ENCODE measurements around the gene HSPB1.
"Not testable (repeated sequence)": the region's sequence is repeated elsewhere in the genome, so short reads cannot be mapped to it uniquely, and the experiment has no call there.

The HSPB1 gene

DNA sequence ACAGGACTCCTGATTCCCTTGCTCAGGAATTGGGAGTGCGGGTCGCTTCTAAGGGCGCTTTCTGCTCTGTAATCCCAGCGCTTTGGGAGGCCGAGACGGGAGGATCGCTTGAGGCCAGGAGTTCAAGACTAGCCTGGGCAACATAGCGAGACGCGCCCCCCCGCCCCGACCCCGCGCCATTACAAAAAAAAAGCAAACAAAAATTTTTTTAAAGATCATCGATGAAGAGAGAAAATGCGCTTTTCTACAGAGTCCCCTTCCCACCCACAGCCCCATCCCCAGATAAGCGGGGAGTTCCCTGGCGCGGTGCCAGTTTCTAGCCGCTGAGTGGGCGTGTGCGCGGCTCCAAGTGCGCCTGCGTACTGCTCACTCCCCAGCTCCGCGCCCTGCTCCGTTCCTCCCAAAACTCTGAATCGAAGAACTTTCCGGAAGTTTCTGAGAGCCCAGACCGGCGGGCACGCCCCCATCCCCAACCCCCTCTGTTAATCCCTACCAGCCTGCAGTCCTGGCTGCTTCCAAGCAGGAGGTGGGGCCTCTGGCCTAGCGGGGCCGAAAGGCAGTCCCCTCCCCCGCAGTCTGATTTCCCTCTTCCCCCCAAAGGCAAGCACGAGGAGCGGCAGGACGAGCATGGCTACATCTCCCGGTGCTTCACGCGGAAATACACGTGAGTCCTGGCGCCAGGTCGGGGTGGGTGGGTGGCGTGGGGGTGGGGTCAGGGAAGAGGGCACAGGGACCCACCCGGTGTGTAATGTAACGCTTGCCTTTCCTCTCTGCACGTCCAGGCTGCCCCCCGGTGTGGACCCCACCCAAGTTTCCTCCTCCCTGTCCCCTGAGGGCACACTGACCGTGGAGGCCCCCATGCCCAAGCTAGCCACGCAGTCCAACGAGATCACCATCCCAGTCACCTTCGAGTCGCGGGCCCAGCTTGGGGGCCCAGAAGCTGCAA, 1.0 kb downstream of the HSPB1 start:
- peak in 3 of 4 experiments; percentile 57 to 62 (median 58) for DNase-seq (ENCODE audit: low read depth in 4 of 4, low spot score in 1 of 4)

DNA sequence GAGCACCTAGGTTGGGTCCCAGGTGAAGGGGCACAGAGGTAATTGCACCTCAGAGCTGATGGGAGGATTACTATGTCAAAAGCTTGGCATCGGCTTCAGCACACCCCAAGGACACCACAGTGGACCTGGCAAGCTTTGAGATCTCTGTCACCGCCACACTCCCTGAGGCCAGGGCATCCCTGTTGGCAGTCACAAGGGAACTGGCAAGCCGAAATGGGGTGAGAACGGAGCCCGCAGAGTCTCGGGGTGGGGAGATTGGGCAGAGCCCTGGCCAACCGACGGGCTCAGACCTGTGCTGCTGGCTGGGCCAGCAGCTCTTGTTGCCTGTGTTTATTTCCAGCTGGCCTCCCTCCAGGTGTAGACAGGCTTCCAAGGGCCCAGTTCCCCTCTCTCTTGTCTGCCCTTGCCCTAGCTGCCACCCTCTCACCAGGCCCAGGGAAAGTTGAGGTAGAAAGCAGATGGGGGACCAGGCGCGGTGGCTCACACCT, 2.5 kb downstream of the HSPB1 start:
- DNase-seq (ENCODE audit: low read depth in 4 of 4, low spot score in 1 of 4) = no peak

DNA sequence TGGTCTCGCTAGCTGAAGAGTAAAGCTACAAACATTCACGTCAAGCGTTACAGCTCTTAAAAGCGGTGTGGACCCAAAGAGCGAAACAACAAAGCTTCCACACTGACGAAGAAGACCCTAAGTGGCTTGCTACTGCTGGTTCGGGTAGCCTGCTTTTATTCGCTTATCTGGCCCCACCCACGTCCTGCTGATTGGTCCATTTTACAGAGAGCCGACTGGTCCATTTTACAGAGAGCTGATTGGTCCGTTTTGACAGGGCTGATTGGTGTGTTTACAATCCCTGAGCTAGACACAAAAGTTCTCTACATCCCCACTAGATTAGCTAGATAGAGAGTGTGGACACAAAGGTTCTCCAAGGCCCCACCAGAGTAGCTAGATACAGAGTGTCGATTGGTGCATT, 6.4 kb downstream of the HSPB1 start:
- not testable (repeated sequence) for DNase-seq (ENCODE audit: low read depth in 4 of 4, low spot score in 1 of 4)

DNA sequence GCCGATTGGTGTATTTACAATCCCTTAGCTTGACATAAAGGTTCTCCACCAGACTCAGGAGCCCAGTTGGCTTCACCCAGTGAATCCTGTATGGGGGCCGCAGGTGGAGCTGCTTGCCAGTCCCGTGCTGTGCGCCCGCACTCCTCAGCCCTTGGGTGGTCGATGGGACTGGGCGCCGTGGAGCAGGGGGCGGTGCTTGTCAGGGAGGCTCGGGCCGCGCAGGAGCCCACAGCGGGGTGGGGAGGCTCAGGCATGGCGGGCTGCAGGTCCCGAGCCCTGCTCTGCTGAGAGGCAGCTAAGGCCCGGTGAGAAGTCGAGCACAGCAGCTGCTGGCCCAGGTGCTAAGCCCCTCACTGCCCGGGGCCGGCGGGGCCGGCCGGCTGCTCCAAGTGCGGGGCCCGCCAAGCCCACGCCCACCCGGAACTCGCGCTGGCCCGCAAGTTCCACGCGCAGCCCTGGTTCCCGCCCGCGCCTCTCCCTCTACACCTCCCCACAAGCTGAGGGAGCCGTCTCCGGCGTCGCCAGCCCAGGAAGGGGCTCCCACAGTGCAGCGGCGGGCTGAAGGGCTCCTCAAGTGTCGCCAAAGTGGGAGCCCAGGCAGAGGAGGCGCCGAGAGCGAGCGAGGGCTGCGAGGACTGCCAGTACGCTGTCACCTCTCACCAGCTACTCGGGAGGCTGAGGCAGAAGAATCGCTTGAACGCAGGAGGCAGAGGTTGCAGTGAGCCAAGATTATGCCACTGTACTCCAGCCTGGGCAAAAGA, 7.0 kb downstream of the HSPB1 start:
- DNase-seq (ENCODE audit: low read depth in 4 of 4, low spot score in 1 of 4) = not testable (repeated sequence)

DNA sequence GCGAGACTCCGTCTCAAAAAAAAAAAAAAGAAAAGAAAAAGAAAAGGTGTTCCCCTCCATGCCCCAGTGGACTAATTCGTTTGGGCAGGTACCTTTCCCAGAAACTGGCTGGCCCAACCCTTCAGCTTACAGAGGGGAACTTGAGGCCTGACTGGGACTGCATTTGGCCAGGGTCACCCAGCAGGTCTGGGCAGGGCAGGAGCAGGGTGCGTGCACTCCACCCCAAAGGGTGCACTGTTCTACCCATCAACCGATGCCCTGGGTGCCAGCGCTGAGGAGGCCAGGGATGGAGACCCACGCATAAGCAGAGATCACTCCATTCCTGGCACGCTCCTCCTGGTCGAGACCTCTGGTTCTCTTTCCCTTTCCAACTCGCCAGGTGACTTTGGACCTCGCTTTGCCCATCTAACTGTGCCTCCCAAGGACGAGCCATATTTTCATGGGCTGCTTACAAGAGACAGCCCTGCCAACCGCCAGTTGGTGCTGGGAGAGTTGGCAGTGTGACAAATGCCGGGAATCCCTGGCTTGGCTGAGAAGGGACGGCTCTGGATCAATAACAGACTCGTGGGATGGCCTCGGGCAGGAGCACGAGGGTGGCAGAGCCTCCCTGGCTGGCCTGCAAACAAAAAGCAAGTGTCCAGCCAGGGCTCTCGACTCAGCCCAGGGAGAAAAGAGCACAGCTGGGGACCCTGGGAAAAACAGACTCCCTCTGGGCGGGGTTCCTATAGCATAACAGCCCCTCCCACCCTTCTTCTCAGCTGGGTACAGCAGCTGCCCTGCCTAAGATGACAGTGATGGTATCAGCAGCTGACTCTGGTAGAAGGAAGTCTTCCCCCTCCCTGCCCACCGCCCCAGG, 7.9 kb downstream of the HSPB1 start:
- no peak for DNase-seq (ENCODE audit: low read depth in 4 of 4, low spot score in 1 of 4)

DNA sequence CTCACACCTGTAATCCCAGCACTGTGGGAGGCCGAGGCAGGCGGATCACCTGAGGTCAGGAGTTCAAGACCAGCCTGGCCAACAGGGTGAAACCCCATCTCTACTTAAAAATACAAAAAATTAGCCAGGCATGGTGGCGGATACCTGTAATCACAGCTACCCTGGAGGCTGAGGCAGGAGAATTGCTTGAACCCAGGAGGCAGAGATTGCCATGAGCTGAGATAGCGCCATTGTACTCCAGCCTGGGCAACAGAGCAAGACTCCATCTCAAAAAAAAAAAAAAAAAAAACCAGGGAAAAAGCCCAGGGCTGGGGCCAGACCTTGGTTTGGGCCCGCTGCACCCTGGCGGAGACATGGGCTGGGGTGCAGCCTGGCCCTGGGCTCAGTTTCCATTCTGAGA, 9.4 kb downstream of the HSPB1 start:
- not testable (repeated sequence) for DNase-seq (ENCODE audit: low read depth in 4 of 4, low spot score in 1 of 4)

DNA sequence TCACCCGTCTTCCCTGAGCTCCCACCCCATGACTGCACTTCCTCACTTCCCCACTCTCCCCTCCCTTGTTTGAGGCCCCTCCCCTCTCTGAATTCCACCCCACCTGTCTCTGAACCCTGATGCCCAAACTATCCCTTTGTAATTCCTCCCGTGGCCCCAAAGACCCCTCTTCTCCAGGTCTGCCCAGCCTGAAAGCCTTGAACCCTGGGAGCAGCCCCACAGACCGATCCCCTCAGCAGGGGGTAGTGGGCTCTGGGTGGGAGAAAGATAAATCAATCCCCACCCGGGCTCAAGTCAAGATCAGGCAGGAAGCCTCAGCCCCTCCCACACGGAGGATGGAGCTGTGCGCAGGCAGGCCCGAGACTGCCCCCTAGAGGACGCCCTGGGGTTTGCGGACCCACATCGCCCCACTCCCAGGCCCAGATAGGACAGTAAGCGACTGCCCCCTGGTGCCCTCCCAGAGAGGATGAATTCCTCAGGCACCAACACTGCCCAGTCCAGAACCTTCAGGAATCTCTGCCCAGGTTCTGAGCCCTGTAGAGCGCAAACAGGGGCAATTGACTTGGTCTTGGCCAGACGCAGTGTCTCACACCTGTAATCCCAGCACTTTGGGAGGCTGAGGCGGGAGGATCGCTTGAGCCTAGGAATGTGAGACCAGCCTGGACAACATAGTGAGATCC, 11.7 kb downstream of the HSPB1 start:
- DNase-seq (ENCODE audit: low read depth in 4 of 4, low spot score in 1 of 4) = peak; percentile 93 to 97 (median 95)

DNA sequence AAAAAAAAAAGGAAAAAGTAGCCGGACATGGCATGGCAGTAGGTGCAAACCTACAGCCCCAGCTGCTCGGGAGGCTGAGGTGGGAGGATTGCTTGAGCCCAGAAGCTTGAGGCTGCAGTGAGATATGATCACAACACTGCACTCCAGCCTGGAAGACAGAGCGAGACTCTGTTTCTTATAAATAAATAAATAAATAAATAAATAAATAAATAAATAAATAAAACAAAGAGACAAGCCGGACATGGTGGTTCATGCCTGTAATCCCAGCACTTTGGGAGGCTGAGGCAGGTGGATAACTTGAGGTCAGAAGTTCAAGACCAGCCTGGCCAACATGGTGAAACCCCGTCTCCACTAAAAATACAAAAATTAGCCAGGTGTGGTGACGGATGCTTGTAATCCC, 12.3 kb downstream of the HSPB1 start:
- DNase-seq (ENCODE audit: low read depth in 4 of 4, low spot score in 1 of 4) = not testable (repeated sequence)

DNA sequence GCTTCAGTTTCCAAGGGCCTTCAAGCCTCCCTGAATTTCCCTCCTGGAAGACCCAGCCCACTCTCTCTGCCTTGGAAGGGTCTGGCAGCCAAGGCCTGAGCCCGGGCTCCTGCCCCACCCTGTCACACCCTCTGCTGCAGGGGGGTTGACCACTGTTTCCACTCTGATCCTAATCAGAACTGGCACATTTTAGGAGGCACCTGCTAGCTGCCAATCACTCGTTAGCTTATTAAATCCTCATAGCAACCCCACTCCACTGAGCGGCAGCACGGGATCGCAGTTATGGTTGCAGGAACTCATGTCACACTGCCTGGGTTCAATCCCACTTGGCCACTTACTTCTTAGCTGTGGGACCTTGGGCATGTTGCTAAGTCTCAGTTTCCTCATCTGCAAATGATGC, 12.9 kb downstream of the HSPB1 start:
- DNase-seq (ENCODE audit: low read depth in 4 of 4, low spot score in 1 of 4) = no peak

DNA sequence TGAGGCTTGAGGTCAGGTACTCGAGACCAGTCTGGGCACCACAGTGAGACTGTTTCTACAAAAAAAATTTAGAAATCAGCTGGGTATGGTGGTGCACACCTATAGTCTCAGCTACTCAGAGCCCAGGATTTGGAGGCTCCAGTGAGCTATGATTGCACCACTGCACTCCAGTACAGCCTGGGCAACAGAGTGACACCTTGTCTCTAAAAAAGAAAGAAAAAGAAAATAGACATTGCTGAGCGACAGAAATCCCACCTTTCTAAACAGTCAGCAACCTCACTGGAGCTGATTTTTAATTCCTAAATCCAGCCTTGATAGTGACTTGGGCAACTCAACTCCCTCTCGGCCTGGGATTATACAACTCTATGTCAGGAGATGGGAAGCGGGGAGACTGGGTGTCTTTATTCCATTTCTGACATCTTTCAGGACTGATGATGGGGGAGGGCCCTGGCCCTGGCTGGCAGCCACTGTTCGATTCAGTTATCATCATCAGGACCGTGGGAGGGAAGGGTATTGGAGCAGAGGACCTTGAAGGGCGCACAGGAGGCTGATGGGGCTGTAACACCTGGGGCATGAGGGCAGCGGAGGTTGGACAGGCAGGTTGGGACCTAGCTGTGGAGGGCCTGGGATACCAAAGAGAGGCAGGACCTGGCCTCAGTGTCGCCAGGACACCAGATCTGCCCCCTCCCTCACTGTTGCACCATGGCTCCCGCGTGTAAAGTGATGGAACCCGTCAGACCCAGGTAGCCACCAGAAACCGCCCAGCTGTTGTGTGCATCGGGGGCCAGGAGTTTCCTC, 14.7 kb downstream of the HSPB1 start:
- no peak for DNase-seq (ENCODE audit: low read depth in 4 of 4, low spot score in 1 of 4)

DNA sequence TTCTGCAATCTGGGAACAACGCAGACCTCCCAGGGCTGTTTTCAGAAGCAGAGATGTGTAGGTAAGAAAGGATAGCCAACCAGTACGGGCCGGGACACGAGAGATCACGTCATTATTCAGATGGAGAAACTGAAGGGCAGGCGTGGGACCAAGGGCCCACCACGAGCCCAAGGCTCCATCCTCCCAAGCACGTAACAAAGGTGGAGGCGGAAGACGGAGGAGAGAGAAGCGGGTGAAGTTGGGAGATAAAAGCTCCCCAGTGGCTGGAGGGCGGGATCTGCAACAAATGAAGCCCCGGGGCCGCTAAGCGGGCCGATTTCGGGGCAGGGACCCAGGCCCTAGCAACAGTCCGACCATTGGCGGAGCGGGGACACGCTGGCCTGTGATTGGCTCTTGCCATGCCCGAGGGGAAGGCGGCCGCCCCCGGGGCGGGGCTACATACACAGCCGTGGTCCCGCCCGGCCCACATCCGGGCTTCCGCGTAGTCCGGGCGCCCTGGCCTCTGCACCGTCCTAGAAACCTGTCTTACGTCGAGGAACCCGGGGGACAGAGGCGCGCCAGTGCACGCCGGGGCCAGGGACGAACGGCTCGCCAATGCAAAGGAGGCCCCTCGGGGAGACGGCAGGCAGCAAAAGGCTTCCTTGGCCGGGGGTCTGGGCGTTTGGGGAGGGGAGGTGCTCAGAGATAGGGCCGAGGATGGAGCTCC, 15.5 kb downstream of the HSPB1 start:
- peak; percentile 77 to 95 (median 86) for DNase-seq (ENCODE audit: low read depth in 4 of 4, low spot score in 1 of 4)

DNA sequence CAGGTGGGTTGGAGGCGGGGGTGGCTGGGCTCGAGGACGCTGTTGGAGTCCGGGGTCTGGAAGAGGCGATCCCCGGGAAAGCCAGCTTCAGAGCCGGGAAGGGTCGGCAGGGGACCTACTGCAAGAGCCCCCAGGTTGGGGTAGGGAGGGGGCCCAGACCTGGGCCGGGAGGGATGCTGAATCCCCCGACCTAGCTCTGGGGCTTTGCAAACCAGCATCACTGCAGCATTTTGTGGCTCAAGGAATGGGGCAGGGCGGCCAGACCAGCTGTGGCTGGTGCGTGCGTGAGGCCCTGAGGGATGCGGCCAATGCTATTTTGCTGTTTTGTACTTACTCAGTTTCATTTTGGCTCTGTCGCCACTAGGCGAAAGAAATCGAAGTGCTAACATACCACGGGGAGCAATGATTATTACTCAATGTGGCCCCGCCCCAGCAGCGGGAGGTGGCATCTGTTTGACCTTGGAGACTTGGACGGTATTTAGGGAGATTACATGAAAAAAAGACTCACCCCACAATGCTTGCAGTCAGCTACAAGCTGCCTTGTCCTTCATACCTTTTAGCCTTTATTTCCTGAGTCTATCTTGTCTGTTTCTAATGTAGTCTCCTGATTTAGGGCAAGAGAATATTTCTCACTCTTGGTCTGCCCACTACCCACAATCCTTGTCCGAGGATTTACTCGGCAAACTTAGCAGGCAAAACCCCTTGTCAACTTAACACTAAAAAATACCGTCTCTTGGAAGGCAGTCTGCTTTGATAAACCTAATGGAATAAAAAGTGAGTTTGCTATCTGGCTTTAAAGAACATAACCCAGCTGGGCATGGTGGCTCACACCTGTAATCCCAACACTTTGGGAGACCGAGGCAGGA, 16.2 kb downstream of the HSPB1 start:
- DNase-seq (ENCODE audit: low read depth in 4 of 4, low spot score in 1 of 4) = peak in 2 of 4 experiments; percentile 23 to 62

DNA sequence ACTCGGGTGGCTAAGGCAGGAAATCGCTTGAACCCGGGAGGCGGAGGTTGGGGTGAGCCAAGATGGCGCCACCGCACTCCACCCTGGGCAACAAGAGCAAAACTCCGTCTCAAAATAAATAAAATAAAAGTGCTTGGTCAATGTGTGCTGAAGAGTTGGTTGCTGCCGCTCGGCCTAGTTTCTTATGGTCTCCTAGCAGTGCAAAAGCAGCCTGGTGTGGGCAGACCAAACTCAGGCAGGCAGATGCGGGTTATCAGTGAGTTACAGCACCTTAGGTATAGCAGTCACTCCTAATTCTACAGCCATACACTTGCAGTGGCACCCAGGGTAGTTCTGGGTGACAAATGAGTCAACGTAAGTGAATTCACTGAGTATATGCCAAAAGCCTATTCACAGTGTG, 22.6 kb downstream of the HSPB1 start:
- DNase-seq (ENCODE audit: low read depth in 4 of 4, low spot score in 1 of 4) = no peak

DNA sequence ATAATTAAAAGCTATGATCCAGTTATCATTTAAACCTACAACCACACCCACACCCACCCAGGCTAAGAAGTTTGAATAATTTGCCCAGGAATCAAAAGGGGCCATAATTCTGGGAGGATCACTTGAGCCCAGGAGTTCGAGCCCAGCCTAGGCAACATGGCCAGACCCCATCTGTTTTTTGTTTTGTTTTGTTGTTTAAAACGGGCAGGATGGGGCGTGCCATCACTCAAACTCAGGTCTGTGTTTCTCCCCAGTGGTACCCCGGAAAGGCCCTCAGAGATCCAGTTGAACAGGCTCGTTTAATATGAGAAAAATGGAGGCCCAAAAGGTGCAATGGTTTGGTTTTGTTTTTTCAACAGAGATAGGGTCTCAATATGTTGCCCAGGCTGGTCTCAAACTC, 23.3 kb downstream of the HSPB1 start:
- DNase-seq (ENCODE audit: low read depth in 4 of 4, low spot score in 1 of 4) = no peak

DNA sequence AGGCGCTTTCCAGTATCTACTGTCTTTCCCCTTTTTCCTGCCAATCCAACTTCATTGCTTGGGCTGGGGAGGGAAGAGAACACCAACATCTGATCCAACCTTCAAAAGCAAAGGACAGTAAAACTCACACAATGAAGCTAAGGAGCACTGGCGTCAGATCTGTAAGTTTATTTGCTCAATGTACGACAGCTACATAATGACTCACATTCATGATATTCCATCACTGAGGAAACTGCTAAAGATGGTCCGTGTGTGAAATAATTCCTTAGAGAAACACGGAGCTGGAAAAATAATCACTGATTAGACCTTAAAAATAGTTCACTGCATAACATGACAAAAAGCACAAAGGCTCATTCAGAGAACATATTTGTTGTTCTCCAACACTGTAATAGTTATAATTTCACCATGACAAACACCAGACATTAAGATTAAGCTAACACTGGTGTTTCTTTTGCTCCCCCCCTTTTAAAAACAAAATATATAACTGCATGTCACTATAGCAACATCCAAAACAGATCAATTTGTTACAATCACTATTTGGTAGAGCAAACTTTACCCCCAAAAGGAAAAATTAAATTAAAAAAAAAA, 24.3 kb downstream of the HSPB1 start:
- DNase-seq (ENCODE audit: low read depth in 4 of 4, low spot score in 1 of 4) = no peak

DNA sequence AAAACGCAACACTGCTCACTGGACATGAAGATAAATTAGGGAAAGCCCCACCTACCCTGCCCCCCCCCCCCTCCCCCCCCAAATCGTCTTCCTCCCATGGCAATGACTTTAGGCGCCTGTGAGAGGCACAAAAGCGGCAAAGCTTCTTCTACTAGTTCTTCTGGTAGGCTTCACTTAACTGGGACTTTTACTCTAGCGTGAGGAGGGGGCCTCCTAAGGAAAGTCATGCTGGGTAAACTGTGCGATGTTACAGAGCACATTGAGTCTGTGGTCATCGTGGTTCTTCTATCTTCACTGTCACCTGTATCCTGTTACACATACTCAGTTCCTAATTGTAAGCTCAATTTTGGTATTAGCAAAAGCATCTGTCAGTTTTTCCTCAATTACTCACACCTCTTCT, 25.1 kb downstream of the HSPB1 start:
- DNase-seq (ENCODE audit: low read depth in 4 of 4, low spot score in 1 of 4) = no peak

DNA sequence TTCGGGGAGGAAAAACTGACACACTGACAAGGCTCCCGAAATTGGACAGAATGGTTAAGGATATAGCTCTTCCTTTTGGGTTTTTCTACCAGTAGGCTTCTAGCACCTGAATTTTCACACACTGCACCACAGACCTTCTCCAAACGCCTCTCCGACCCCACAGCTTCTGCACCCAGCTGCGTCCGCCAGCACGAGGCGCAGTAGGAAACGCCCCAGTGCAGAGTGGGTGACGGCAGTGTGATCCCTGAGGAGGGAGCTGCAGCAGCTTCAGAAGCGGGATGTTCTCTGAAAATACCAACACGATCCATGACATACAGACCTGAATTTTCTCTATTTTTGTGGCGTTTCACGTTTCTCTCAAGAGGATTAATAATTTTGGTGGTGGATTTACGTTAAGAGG, 25.9 kb downstream of the HSPB1 start:
- DNase-seq (ENCODE audit: low read depth in 4 of 4, low spot score in 1 of 4) = no peak

DNA sequence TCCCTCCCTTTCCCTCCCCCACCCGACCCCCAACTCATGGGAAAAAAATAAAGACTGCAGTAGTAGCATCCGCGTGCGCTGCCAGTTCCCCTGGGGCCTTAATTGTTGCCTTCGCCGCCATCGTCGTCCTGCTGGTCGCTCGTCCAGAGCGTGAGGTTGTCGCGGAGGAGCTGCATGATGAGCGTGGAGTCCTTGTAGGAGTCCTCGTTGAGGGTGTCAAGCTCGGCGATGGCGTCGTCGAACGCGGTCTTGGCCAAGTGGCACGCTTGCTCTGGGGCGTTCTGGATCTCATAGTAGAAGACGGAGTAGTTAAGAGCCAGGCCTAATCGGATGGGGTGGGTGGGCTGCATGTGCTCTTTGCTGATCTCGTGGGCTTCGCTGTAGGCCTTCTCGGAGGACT, 27.0 kb downstream of the HSPB1 start:
- DNase-seq (ENCODE audit: low read depth in 4 of 4, low spot score in 1 of 4) = no peak

All from stimulated activated CD4-positive, alpha-beta T cell treated with anti-CD3 and anti-CD28 coated beads, Interleukin-1b, Interleukin-23, amount 100 ng/mL, for 24 hours (primary cell).